ENCODE results near the gene LAMA1.

LAMA1 gene

GRCh38 chr18:7037470-7037869, 80.1 kb downstream of the LAMA1 start:
- FAIRE-seq: no peak

- no peak for FAIRE-seq
Measured at GRCh38 chr18:7035807-7036206, 81.8 kb downstream of the LAMA1 start.

- no peak for FAIRE-seq
Measured at GRCh38 chr18:7034924-7035323, 82.7 kb downstream of the LAMA1 start.

GRCh38 chr18:7032537-7032936, 85.1 kb downstream of the LAMA1 start:
- FAIRE-seq: no peak

GRCh38 chr18:7028625-7029024, 89.0 kb downstream of the LAMA1 start:
- no peak for FAIRE-seq

- FAIRE-seq: no peak
Measured at GRCh38 chr18:7025194-7025593, 92.4 kb downstream of the LAMA1 start.

GRCh38 chr18:7023581-7023980, 94.0 kb downstream of the LAMA1 start:
- FAIRE-seq: no peak

GRCh38 chr18:7023063-7023580, 94.5 kb downstream of the LAMA1 start:
- no peak for FAIRE-seq

GRCh38 chr18:7021994-7022840, 95.4 kb downstream of the LAMA1 start:
- FAIRE-seq: no peak

- no peak for FAIRE-seq
Measured at GRCh38 chr18:7020995-7021777, 96.4 kb downstream of the LAMA1 start.

- no peak for FAIRE-seq
Measured at GRCh38 chr18:7017013-7017412, 100.6 kb downstream of the LAMA1 start.

- FAIRE-seq: no peak
Measured at GRCh38 chr18:7011142-7011541, 106.5 kb downstream of the LAMA1 start.

GRCh38 chr18:7004009-7004408, 113.6 kb downstream of the LAMA1 start:
- FAIRE-seq: no peak

- FAIRE-seq: no peak
Measured at GRCh38 chr18:7002107-7002506, 115.5 kb downstream of the LAMA1 start.

- no peak for FAIRE-seq
Measured at GRCh38 chr18:7000484-7001096, 117.0 kb downstream of the LAMA1 start.

GRCh38 chr18:6997808-6998207, 119.8 kb downstream of the LAMA1 start:
- FAIRE-seq: no peak

GRCh38 chr18:6994771-6995430, 122.7 kb downstream of the LAMA1 start:
- no peak for FAIRE-seq

- no peak for FAIRE-seq
Measured at GRCh38 chr18:6994056-6994770, 123.4 kb downstream of the LAMA1 start.

GRCh38 chr18:6992761-6993160, 124.8 kb downstream of the LAMA1 start:
- no peak for FAIRE-seq

- FAIRE-seq: no peak
Measured at GRCh38 chr18:6983366-6983765, 134.2 kb downstream of the LAMA1 start.

GRCh38 chr18:6982398-6982797, 135.2 kb downstream of the LAMA1 start:
- no peak for FAIRE-seq

- no peak for FAIRE-seq
Measured at GRCh38 chr18:6980363-6980762, 137.2 kb downstream of the LAMA1 start.
